HepG2 (cell line): ENCODE measurements around the gene CD300H.

Experiments used
- BRCA1 ChIP-seq: sonication (generic); formaldehyde crosslinking; IDR thresholded peaks from 2 replicates; pipeline ENCODE4 v1.4.0; 2020; ENCODE audit warnings: missing genetic modification reagents
- ETV5 ChIP-seq: IDR thresholded peaks from 2 replicates; pipeline ENCODE4 v1.6.1; 2018; ENCODE audit warnings: missing biosample characterization, missing genetic modification reagents, inconsistent platforms, borderline replicate concordance
- EZH2 ChIP-seq: conservative IDR thresholded peaks from 2 replicates; pipeline ENCODE4 v1.6.1; 2012; ENCODE audit warnings: mild to moderate bottlenecking, low read depth, low read length, moderate library complexity
- HNF1A ChIP-seq, 2 experiments: sonication (generic) in 1 of 2; formaldehyde crosslinking in 1 of 2; IDR thresholded peaks; 2 replicates each; pipeline versions ENCODE4 v1.4.0 to v1.6.1; 2016 to 2020; ENCODE audit warnings: borderline replicate concordance in 1 of 2, low read depth in 1 of 2, mild to moderate bottlenecking in 1 of 2, missing genetic modification reagents in 1 of 2
- NFYB ChIP-seq: sonication (generic); formaldehyde crosslinking; IDR thresholded peaks from 2 replicates; pipeline ENCODE4 v1.4.0; 2020; ENCODE audit warnings: missing genetic modification reagents
- NRL ChIP-seq: sonication (generic); formaldehyde crosslinking; IDR thresholded peaks from 2 replicates; pipeline ENCODE4 v1.5.0; 2020; ENCODE audit warnings: missing genetic modification reagents, mild to moderate bottlenecking, moderate library complexity, borderline replicate concordance
- POLR2A ChIP-seq, 2 experiments: IDR thresholded peaks; 2 replicates each; pipeline ENCODE4 v1.6.1; 2011; ENCODE audit warnings: low read depth in 2 of 2, low read length in 2 of 2, mild to moderate bottlenecking in 1 of 2, moderate library complexity in 1 of 2; ENCODE audit not compliant: insufficient read depth in 1 of 2
- PRDM4 ChIP-seq: sonication (generic); formaldehyde crosslinking; IDR thresholded peaks from 2 replicates; pipeline ENCODE4 v1.9.0; 2021; ENCODE audit warnings: missing genetic modification reagents, borderline replicate concordance
- STAT5B ChIP-seq: sonication (generic); formaldehyde crosslinking; IDR thresholded peaks from 2 replicates; pipeline ENCODE4 v1.4.0; 2020; ENCODE audit warnings: missing genetic modification reagents
- TAF1 ChIP-seq: sonication (generic); formaldehyde crosslinking; IDR thresholded peaks from 2 replicates; pipeline ENCODE4 v1.4.0; 2020; ENCODE audit warnings: missing genetic modification reagents
- ZNF460 ChIP-seq: sonication (generic); formaldehyde crosslinking; IDR thresholded peaks from 2 replicates; pipeline ENCODE4 v1.5.1; 2020; ENCODE audit warnings: missing genetic modification reagents, mild to moderate bottlenecking, borderline replicate concordance
- TF ChIP-seq, protein P1 (sequence below): sonication (generic); formaldehyde crosslinking; IDR thresholded peaks from 2 replicates; pipeline ENCODE4 v1.5.0; 2020; ENCODE audit warnings: mild to moderate bottlenecking, missing genetic modification reagents, moderate library complexity
- TF ChIP-seq, protein P2 (sequence below): sonication (generic); formaldehyde crosslinking; IDR thresholded peaks from 2 replicates; pipeline ENCODE4 v1.4.0; 2020; ENCODE audit warnings: missing genetic modification reagents, borderline replicate concordance

DNA sequence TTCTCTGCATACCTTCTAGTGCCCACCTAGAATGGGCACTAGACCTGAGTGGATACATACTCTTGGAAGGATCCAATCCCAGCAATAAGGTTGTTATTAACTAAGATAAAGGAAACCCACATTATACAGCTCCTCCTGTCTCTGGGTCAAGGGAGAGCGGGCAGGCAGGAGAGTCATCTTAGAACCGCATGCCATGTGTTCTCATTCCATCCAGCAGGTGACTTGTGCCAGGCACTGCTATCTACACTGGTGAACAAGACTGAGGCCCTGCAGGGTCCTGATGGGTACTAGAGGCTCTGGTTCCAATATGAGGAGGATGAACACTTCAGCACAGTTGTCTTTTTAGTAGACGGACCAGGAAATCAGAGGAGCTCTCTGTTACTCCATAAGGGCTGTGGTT lies 5.9 kb upstream of the CD300H start:
- TF ChIP-seq NRL (CRISPR knock-in tag) (no peak), HNF1A (IDR thresholded peaks at IDR 0.05; ENCODE audit: low read depth) (no peak), HNF1A (CRISPR knock-in tag; IDR thresholded peaks at IDR 0.05; ENCODE audit: borderline replicate concordance) (no peak), PRDM4 (CRISPR knock-in tag) (no peak), TAF1 (CRISPR knock-in tag) (no peak), POLR2A (IDR thresholded peaks at IDR 0.05; ENCODE audit: insufficient read depth in 1 of 2, low read depth in 2 of 2, low read length in 2 of 2) (no peak), EZH2 (no peak), ZNF460 (no peak), NFYB (CRISPR knock-in tag) (no peak), STAT5B (CRISPR knock-in tag) (no peak), ETV5 (no peak), BRCA1 (no peak)
- TF ChIP-seq, protein P1, sequence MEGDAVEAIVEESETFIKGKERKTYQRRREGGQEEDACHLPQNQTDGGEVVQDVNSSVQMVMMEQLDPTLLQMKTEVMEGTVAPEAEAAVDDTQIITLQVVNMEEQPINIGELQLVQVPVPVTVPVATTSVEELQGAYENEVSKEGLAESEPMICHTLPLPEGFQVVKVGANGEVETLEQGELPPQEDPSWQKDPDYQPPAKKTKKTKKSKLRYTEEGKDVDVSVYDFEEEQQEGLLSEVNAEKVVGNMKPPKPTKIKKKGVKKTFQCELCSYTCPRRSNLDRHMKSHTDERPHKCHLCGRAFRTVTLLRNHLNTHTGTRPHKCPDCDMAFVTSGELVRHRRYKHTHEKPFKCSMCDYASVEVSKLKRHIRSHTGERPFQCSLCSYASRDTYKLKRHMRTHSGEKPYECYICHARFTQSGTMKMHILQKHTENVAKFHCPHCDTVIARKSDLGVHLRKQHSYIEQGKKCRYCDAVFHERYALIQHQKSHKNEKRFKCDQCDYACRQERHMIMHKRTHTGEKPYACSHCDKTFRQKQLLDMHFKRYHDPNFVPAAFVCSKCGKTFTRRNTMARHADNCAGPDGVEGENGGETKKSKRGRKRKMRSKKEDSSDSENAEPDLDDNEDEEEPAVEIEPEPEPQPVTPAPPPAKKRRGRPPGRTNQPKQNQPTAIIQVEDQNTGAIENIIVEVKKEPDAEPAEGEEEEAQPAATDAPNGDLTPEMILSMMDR = no peak
- TF ChIP-seq, protein P2, sequence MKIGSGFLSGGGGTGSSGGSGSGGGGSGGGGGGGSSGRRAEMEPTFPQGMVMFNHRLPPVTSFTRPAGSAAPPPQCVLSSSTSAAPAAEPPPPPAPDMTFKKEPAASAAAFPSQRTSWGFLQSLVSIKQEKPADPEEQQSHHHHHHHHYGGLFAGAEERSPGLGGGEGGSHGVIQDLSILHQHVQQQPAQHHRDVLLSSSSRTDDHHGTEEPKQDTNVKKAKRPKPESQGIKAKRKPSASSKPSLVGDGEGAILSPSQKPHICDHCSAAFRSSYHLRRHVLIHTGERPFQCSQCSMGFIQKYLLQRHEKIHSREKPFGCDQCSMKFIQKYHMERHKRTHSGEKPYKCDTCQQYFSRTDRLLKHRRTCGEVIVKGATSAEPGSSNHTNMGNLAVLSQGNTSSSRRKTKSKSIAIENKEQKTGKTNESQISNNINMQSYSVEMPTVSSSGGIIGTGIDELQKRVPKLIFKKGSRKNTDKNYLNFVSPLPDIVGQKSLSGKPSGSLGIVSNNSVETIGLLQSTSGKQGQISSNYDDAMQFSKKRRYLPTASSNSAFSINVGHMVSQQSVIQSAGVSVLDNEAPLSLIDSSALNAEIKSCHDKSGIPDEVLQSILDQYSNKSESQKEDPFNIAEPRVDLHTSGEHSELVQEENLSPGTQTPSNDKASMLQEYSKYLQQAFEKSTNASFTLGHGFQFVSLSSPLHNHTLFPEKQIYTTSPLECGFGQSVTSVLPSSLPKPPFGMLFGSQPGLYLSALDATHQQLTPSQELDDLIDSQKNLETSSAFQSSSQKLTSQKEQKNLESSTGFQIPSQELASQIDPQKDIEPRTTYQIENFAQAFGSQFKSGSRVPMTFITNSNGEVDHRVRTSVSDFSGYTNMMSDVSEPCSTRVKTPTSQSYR = no peak
